EL (cell line): ENCODE data around the gene DBH.
A peak's percentile ranks its signal among the peaks of the same experiment; 100 is the strongest.
"Not testable (repeated sequence)": the region's sequence is repeated elsewhere in the genome, so short reads cannot be mapped to it uniquely, and the experiment has no call there.

Experiments used
- DNase-seq: peaks from one replicate; pipeline ENCODE4 v3.0.0-alpha.2; 2016

Gene DBH

GRCh38 chr9:133669182-133669801 is 33.1 kb downstream of the DBH start:
- DNase-seq, result no peak

- DNase-seq, result no peak
These were observed 34.3 kb downstream of the DBH start for GRCh38 chr9:133670466-133670865.

- no peak for DNase-seq
These were observed 35.2 kb downstream of the DBH start for GRCh38 chr9:133671371-133671770.

GRCh38 chr9:133672503-133673257 is 36.5 kb downstream of the DBH start:
- DNase-seq, result no peak

GRCh38 chr9:133673258-133673655 is 37.1 kb downstream of the DBH start:
- DNase-seq, result no peak

GRCh38 chr9:133674091-133674490 is 37.9 kb downstream of the DBH start:
- no peak for DNase-seq

GRCh38 chr9:133675796-133676195 is 39.6 kb downstream of the DBH start:
- not testable (repeated sequence) for DNase-seq

GRCh38 chr9:133676450-133676849 is 40.3 kb downstream of the DBH start:
- DNase-seq, result peak; percentile 11

GRCh38 chr9:133677126-133678010 is 41.2 kb downstream of the DBH start:
- no peak for DNase-seq

GRCh38 chr9:133679056-133679455 is 42.9 kb downstream of the DBH start:
- DNase-seq, result no peak

GRCh38 chr9:133679466-133680061 is 43.4 kb downstream of the DBH start:
- no peak for DNase-seq

- no peak for DNase-seq
These were observed 44.2 kb downstream of the DBH start for GRCh38 chr9:133680250-133680975.

- DNase-seq, result no peak
These were observed 45.0 kb downstream of the DBH start for GRCh38 chr9:133680976-133681657.

- DNase-seq, result no peak
These were observed 45.6 kb downstream of the DBH start for GRCh38 chr9:133681658-133682306.

GRCh38 chr9:133682818-133683585 is 46.8 kb downstream of the DBH start:
- no peak for DNase-seq

- no peak for DNase-seq
These were observed 47.5 kb downstream of the DBH start for GRCh38 chr9:133683586-133684120.

- DNase-seq, result no peak
These were observed 48.2 kb downstream of the DBH start for GRCh38 chr9:133684121-133684935.

GRCh38 chr9:133684936-133685361 is 48.8 kb downstream of the DBH start:
- no peak for DNase-seq
